ACC112 (cell line): ENCODE results near the gene CATSPER3.

Experiments used
- H2AFZ ChIP-seq: fragments of 200-600 bp; sonication (generic); one replicate; pipeline ENCODE4 v1.6.0; 2017; ENCODE audit warnings: antibody characterized with exemption, low read length; ENCODE audit not compliant: unreplicated experiment
- H3K27ac ChIP-seq: fragments of 200-600 bp; sonication (generic); 2 replicates; pipeline ENCODE4 v1.5.1; 2014; ENCODE audit warnings: low read depth, mild to moderate bottlenecking, antibody characterized with exemption, low read length, moderate library complexity
- H3K27me3 ChIP-seq: fragments of 200-600 bp; sonication (generic); 2 replicates; pipeline ENCODE4 v1.6.1; 2014; ENCODE audit warnings: mild to moderate bottlenecking, antibody characterized with exemption, low read length, moderate library complexity, mixed read lengths; ENCODE audit not compliant: insufficient read depth
- H3K36me3 ChIP-seq: fragments of 200-600 bp; sonication (generic); 2 replicates; pipeline ENCODE4 v1.6.1; 2016; ENCODE audit warnings: mild to moderate bottlenecking, antibody characterized with exemption, low read length, moderate library complexity, mixed read lengths; ENCODE audit not compliant: insufficient read depth
- H3K4me1 ChIP-seq: fragments of 200-600 bp; sonication (generic); one replicate; pipeline ENCODE4 v1.6.1; 2016; ENCODE audit warnings: low read length, mixed read lengths; ENCODE audit not compliant: insufficient read depth, unreplicated experiment, control insufficient read depth
- H3K4me3 ChIP-seq: fragments of 200-600 bp; sonication (generic); 2 replicates; pipeline ENCODE4 v1.5.1; 2014; ENCODE audit warnings: mild to moderate bottlenecking, low read depth, low read length
- H3K79me2 ChIP-seq: fragments of 200-600 bp; sonication (generic); one replicate; pipeline ENCODE4 v1.6.0; 2016; ENCODE audit warnings: low read length; ENCODE audit not compliant: control insufficient read depth, unreplicated experiment, insufficient read depth

Gene CATSPER3

GRCh38 chr5:135046661-135047346, 79.1 kb downstream of the CATSPER3 start:
- H2AFZ ChIP-seq = no peak overlapping the region
- no peak overlapping the region for H3K27ac ChIP-seq
- peaks cover 62% of the 10 kb centered on the region for H3K27me3 ChIP-seq
- no peaks in the 10 kb centered on the region for H3K4me1 ChIP-seq
- H3K79me2 ChIP-seq = no peaks in the 10 kb centered on the region
- no peak overlapping the region for H3K4me3 ChIP-seq
- H3K36me3 ChIP-seq = no peaks in the 10 kb centered on the region

- Histone ChIP-seq H3K4me1 (no peaks in the 10 kb centered on the region), H3K36me3 (no peaks in the 10 kb centered on the region), H3K4me3 (no peak overlapping the region), H3K79me2 (no peaks in the 10 kb centered on the region), H2AFZ (no peak overlapping the region), H3K27me3 (peaks cover 63% of the 10 kb centered on the region), H3K27ac (no peak overlapping the region)
Measured at GRCh38 chr5:135047347-135047695, 79.6 kb downstream of the CATSPER3 start.

- Histone ChIP-seq H3K27ac (no peak overlapping the region), H3K27me3 (peaks cover 60% of the 10 kb centered on the region), H3K36me3 (no peaks in the 10 kb centered on the region), H2AFZ (no peak overlapping the region), H3K79me2 (no peaks in the 10 kb centered on the region), H3K4me1 (no peaks in the 10 kb centered on the region), H3K4me3 (no peak overlapping the region)
Measured at GRCh38 chr5:135048286-135048685, 80.6 kb downstream of the CATSPER3 start.

- no peak overlapping the region for H3K4me3 ChIP-seq
- H2AFZ ChIP-seq = no peak overlapping the region
- H3K79me2 ChIP-seq = no peaks in the 10 kb centered on the region
- H3K36me3 ChIP-seq = no peaks in the 10 kb centered on the region
- H3K4me1 ChIP-seq = no peaks in the 10 kb centered on the region
- H3K27ac ChIP-seq = no peak overlapping the region
- H3K27me3 ChIP-seq = peaks cover 57% of the 10 kb centered on the region
Measured at GRCh38 chr5:135048930-135049329, 81.2 kb downstream of the CATSPER3 start.

GRCh38 chr5:135050244-135050767, 82.6 kb downstream of the CATSPER3 start:
- Histone ChIP-seq H3K27ac (no peak overlapping the region), H3K27me3 (peaks cover 57% of the 10 kb centered on the region), H3K4me3 (no peak overlapping the region), H3K79me2 (no peaks in the 10 kb centered on the region), H3K36me3 (no peaks in the 10 kb centered on the region), H2AFZ (no peak overlapping the region), H3K4me1 (no peaks in the 10 kb centered on the region)

GRCh38 chr5:135051399-135051798, 83.7 kb downstream of the CATSPER3 start:
- H3K27ac ChIP-seq = no peak overlapping the region
- H3K79me2 ChIP-seq = no peaks in the 10 kb centered on the region
- H3K4me3 ChIP-seq = no peak overlapping the region
- H2AFZ ChIP-seq = no peak overlapping the region
- no peaks in the 10 kb centered on the region for H3K4me1 ChIP-seq
- peaks cover 49% of the 10 kb centered on the region for H3K27me3 ChIP-seq
- H3K36me3 ChIP-seq = no peaks in the 10 kb centered on the region

- H3K27me3 ChIP-seq = peaks cover 50% of the 10 kb centered on the region
- H2AFZ ChIP-seq = no peak overlapping the region
- no peaks in the 10 kb centered on the region for H3K79me2 ChIP-seq
- no peak overlapping the region for H3K27ac ChIP-seq
- no peak overlapping the region for H3K4me3 ChIP-seq
- no peaks in the 10 kb centered on the region for H3K4me1 ChIP-seq
- no peaks in the 10 kb centered on the region for H3K36me3 ChIP-seq
Measured at GRCh38 chr5:135051872-135052271, 84.2 kb downstream of the CATSPER3 start.

- Histone ChIP-seq H3K79me2 (no peaks in the 10 kb centered on the region), H3K27me3 (peaks cover 50% of the 10 kb centered on the region), H3K4me1 (no peaks in the 10 kb centered on the region), H3K36me3 (no peaks in the 10 kb centered on the region), H3K27ac (no peak overlapping the region), H2AFZ (no peak overlapping the region), H3K4me3 (no peak overlapping the region)
Measured at GRCh38 chr5:135052511-135053145, 84.9 kb downstream of the CATSPER3 start.

- Histone ChIP-seq H3K79me2 (no peaks in the 10 kb centered on the region), H3K36me3 (no peaks in the 10 kb centered on the region), H3K27me3 (peaks cover 50% of the 10 kb centered on the region), H2AFZ (no peak overlapping the region), H3K4me1 (no peaks in the 10 kb centered on the region), H3K27ac (no peak overlapping the region), H3K4me3 (no peak overlapping the region)
Measured at GRCh38 chr5:135053278-135053677, 85.6 kb downstream of the CATSPER3 start.

- no peaks in the 10 kb centered on the region for H3K79me2 ChIP-seq
- peaks cover 45% of the 10 kb centered on the region for H3K27me3 ChIP-seq
- no peaks in the 10 kb centered on the region for H3K36me3 ChIP-seq
- no peak overlapping the region for H3K27ac ChIP-seq
- H3K4me3 ChIP-seq = no peak overlapping the region
- no peaks in the 10 kb centered on the region for H3K4me1 ChIP-seq
- no peak overlapping the region for H2AFZ ChIP-seq
Measured at GRCh38 chr5:135053989-135054388, 86.3 kb downstream of the CATSPER3 start.

- Histone ChIP-seq H3K4me1 (no peaks in the 10 kb centered on the region), H3K27ac (no peak overlapping the region), H3K27me3 (peaks cover 40% of the 10 kb centered on the region), H2AFZ (no peak overlapping the region), H3K4me3 (no peak overlapping the region), H3K79me2 (no peaks in the 10 kb centered on the region), H3K36me3 (no peaks in the 10 kb centered on the region)
Measured at GRCh38 chr5:135054546-135054945, 86.8 kb downstream of the CATSPER3 start.
